ENCODE measurements around the gene UST. TPM values are rescaled to one million over a fixed set of nuclear protein-coding genes. Genes with fewer than 3 reads are reported as not detected.

Gene UST
- total and polyA plus RNA-seq, 9 of the 15 experiments (the other 6 are each of a cell fraction or from before 2014, with no cell fraction given) = 0.04 to 0.10 TPM; not detected in 7

- peaks cover 0 to 4% of the 10 kb centered on the region in 2 experiments; a peak in 2 of 5 replicates for H3K4me1 ChIP-seq (replicated peaks in 1 of 2; ENCODE audit: control insufficient read depth in 2 of 2, insufficient read depth in 2 of 2, low read length in 2 of 2)
- H3K9ac ChIP-seq (ENCODE audit: insufficient read depth in 1 of 2, low read depth in 2 of 2, low read length in 2 of 2) = no peak overlapping the region
- H3K9me1 ChIP-seq (ENCODE audit: control insufficient read depth, insufficient read depth, low read length) = no peaks in the 10 kb centered on the region
- ChIA-PET CTCF (ENCODE audit: low intra/inter-chr PET ratio) (no interaction called here), POLR2A (interaction anchor here (0.7 to 1.9 kb wide), 4 partner anchors 10 to 472 kb away, joined by 3 to 6 read pairs (median 3); no protein-coding TSS in a partner anchor)
- peaks cover 48 to 59% of the 10 kb centered on the region in 2 experiments for H3K27me3 ChIP-seq (ENCODE audit: control insufficient read depth in 2 of 2, insufficient read depth in 2 of 2, low read length in 2 of 2)
- H3K9me3 ChIP-seq (replicated peaks; ENCODE audit: control insufficient read depth, insufficient read depth, low read depth, low read length) = no peaks in the 10 kb centered on the region
- H3K79me2 ChIP-seq (ENCODE audit: control insufficient read depth, insufficient read depth, low read length) = no peaks in the 10 kb centered on the region
- BruUV-seq (replicated peaks) = no TSS peak
- ATAC-seq (no peak), DNase-seq (ENCODE audit: extremely low read depth in 1 of 4, low spot score in 3 of 4) (no peak), FAIRE-seq (no peak)
- intact Hi-C loops (cut with micrococcal nuclease) (no loop called here), in situ Hi-C loops (cut with MboI) (no loop called here)
- H3K4me3 ChIP-seq = no peak overlapping the region
- H2AFZ ChIP-seq (ENCODE audit: low read depth, low read length) = no peak overlapping the region
- H3K27ac ChIP-seq (ENCODE audit: extremely low read depth, low read depth, low read length) = no peak overlapping the region
- no peak overlapping the region for H3K4me2 ChIP-seq (ENCODE audit: insufficient read depth, low read length)
- TF ChIP-seq RBM25 (IDR thresholded peaks at IDR 0.05; ENCODE audit: low read depth, low read length, severe bottlenecking) = peak; percentile 40
- no peak for TF ChIP-seq NRF1 (conservative IDR thresholded peaks at IDR 0.05 in 1 of 2, IDR thresholded peaks at IDR 0.05 in 1 of 2)
- no peak for TF ChIP-seq RFX1 (IDR thresholded peaks at IDR 0.05)
- no peak for TF ChIP-seq GMEB1 (CRISPR knock-in tag; IDR thresholded peaks at IDR 0.05)
- H3K36me3 ChIP-seq (ENCODE audit: control insufficient read depth, insufficient read depth, low read length) = no peaks in the 10 kb centered on the region
- WGBS (ENCODE audit: insufficient coverage, low coverage, missing lambda C conversion rate) = 0% methylated on average over 4 of the region's 4 CpGs
- no peaks in the 10 kb centered on the region for H4K20me1 ChIP-seq (replicated peaks; ENCODE audit: control insufficient read depth, insufficient read depth, low read length)
These were observed 222.2 kb downstream of the UST start for GRCh38 chr6:148968771-148969602.
